Karpas-422 (cell line): Measurements from ENCODE around the gene PIGL. TPM values are rescaled to one million over a fixed set of nuclear protein-coding genes. Genes with fewer than 3 reads are reported as not detected.
"Not testable (repeated sequence)": the region's sequence is repeated elsewhere in the genome, so short reads cannot be mapped to it uniquely, and the experiment has no call there.

ENCODE experiments used
- DNase-seq: peaks from one replicate; pipeline ENCODE4 v3.0.0-alpha.2; 2015
- H2AFZ ChIP-seq: fragments of 200-600 bp; sonication (generic); 2 replicates; pipeline ENCODE4 v1.6.1; 2014; ENCODE audit warnings: antibody characterized with exemption, low read length, mixed read lengths
- H3K27ac ChIP-seq: fragments of 200-600 bp; sonication (generic); 2 replicates; pipeline ENCODE4 v1.5.1; 2014; ENCODE audit warnings: mild to moderate bottlenecking, low read length, moderate library complexity
- H3K27me3 ChIP-seq: fragments of 200-600 bp; sonication (generic); 2 replicates; pipeline ENCODE4 v1.6.1; 2014; ENCODE audit warnings: low read length, mixed read lengths
- H3K36me3 ChIP-seq: fragments of 200-600 bp; sonication (generic); 2 replicates; pipeline ENCODE4 v1.6.1; 2014; ENCODE audit warnings: low read length, mixed read lengths; ENCODE audit not compliant: insufficient read depth
- H3K4me1 ChIP-seq: fragments of 200-600 bp; sonication (generic); 2 replicates; pipeline ENCODE4 v1.6.1; 2014; ENCODE audit warnings: mild to moderate bottlenecking, low read length, mixed read lengths
- H3K4me2 ChIP-seq: fragments of 200-600 bp; sonication (generic); 2 replicates; pipeline ENCODE4 v1.6.1; 2014; ENCODE audit warnings: low read length, low read depth, mild to moderate bottlenecking; ENCODE audit not compliant: poor library complexity, severe bottlenecking
- H3K4me3 ChIP-seq: fragments of 200-600 bp; sonication (generic); 2 replicates; pipeline ENCODE4 v1.5.1; 2014; ENCODE audit warnings: mild to moderate bottlenecking, antibody characterized with exemption, low read length, mixed read lengths
- H3K79me2 ChIP-seq: fragments of 200-600 bp; sonication (generic); 2 replicates; pipeline ENCODE4 v1.6.1; 2014; ENCODE audit warnings: mild to moderate bottlenecking, low read length, mixed read lengths
- H3K9ac ChIP-seq: fragments of 200-600 bp; sonication (generic); 2 replicates; pipeline ENCODE4 v1.6.0; 2014; ENCODE audit warnings: low read length
- H3K9me2 ChIP-seq: fragments of 200-600 bp; sonication (generic), shearing (Covaris generic); replicated peaks from 2 replicates; pipeline ENCODE4 v1.6.0; 2014; ENCODE audit warnings: mild to moderate bottlenecking, low read length, moderate library complexity; ENCODE audit not compliant: insufficient read depth
- H3K9me3 ChIP-seq: fragments of 300-700, 200-600 bp; sonication (generic); 2 replicates; pipeline ENCODE4 v1.6.1; 2014; ENCODE audit warnings: low read length, mixed read lengths
- H4K20me1 ChIP-seq: fragments of 200-600 bp; sonication (generic); 2 replicates; pipeline ENCODE4 v1.6.1; 2014; ENCODE audit warnings: mild to moderate bottlenecking, antibody characterized with exemption, low read length, low read depth; ENCODE audit not compliant: insufficient read depth
- total RNA-seq: library from RNA; depleted of rRNA; stranded (reverse); fragments of >200 nt; shearing (Covaris generic); gene quantifications from 2 replicates; pipeline ENCODE4 v1.2.3, GENCODE V29; 2014; ENCODE audit warnings: low replicate concordance

PIGL gene
- total RNA-seq, 1 experiment from 2014 or later, result 48.2 TPM

DNA sequence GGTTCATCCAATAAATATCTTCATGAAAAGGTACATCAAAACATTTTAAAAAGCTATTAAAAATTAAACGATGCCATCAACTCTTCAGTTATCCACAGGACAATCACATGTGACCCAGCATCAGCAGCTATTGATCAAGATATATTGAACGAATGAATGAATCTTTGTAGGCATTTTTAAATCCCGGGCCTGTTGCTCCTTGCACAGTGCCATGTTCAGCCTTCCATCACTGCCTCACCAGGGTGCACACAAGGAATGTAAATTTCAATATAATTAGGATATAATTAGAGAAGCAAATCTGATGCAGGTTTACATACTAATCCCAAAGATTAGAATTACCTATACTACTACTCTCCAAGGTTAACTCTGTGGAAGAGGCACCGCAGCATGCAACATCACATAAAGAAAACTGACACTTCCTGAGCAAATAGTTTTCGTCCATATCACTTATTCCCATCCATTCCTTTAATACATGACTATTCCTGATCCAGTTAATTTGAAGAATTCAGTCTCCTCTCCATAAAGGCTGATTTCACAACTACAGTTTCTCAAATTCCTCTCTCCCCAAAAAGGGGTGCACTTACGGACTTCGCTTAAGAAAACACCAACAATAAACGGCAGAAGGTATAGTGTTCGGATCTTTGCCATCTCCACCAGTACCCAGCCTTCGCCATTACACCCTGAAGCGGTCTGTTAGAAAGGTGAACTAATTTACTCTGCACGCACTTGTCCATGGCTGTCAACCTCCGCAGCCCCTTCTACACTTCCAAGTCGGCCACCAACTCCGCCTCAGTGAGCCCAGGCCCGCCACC lies 2.6 kb upstream of the PIGL start:
- H3K9me3 ChIP-seq, result no peaks in the 10 kb centered on the region
- H2AFZ ChIP-seq, result peak overlapping the region; percentile 82; the same call in 1 of the 2 replicates
- peaks cover 14% of the 10 kb centered on the region for H4K20me1 ChIP-seq
- H3K9ac ChIP-seq, result peak overlapping the region; percentile 97
- peak overlapping the region; percentile 89 for H3K4me3 ChIP-seq
- peaks cover 35% of the 10 kb centered on the region for H3K4me1 ChIP-seq
- H3K36me3 ChIP-seq, result 0 out of 2 replicates have a peak, but pooled peaks cover 3% of the 10 kb centered on the region
- peak; percentile 71 for DNase-seq
- H3K27ac ChIP-seq, result peak overlapping the region; percentile 90
- H3K27me3 ChIP-seq, result no peaks in the 10 kb centered on the region
- peak overlapping the region; percentile 94 for H3K4me2 ChIP-seq
- no peaks in the 10 kb centered on the region for H3K9me2 ChIP-seq
- H3K79me2 ChIP-seq, result peaks cover 96% of the 10 kb centered on the region

DNA sequence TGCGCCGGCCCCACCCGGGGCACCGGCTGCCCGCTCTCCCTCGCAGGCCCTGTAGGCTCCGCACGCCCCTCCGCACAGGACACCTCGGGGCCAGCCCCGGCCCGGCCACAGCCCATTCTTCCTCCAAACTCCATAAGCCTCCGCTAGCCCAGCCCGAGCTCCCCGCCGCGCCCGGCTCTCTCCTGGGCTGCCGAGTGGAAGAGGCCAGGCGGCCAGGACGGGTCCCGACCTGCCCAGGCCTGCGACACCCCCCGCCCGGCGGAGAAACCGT lies 2.1 kb upstream of the PIGL start:
- Histone ChIP-seq H3K4me3 (peak overlapping the region; percentile 89), H3K9ac (peak overlapping the region; percentile 97), H4K20me1 (peaks cover 14% of the 10 kb centered on the region), H2AFZ (peak overlapping the region; percentile 82; the same call in 1 of the 2 replicates), H3K27me3 (no peaks in the 10 kb centered on the region), H3K9me3 (no peaks in the 10 kb centered on the region), H3K36me3 (0 out of 2 replicates have a peak, but pooled peaks cover 4% of the 10 kb centered on the region), H3K9me2 (no peaks in the 10 kb centered on the region), H3K4me1 (peaks cover 35% of the 10 kb centered on the region), H3K27ac (peak overlapping the region; percentile 90), H3K4me2 (peak overlapping the region; percentile 94), H3K79me2 (peaks cover 96% of the 10 kb centered on the region)
- no peak for DNase-seq

DNA sequence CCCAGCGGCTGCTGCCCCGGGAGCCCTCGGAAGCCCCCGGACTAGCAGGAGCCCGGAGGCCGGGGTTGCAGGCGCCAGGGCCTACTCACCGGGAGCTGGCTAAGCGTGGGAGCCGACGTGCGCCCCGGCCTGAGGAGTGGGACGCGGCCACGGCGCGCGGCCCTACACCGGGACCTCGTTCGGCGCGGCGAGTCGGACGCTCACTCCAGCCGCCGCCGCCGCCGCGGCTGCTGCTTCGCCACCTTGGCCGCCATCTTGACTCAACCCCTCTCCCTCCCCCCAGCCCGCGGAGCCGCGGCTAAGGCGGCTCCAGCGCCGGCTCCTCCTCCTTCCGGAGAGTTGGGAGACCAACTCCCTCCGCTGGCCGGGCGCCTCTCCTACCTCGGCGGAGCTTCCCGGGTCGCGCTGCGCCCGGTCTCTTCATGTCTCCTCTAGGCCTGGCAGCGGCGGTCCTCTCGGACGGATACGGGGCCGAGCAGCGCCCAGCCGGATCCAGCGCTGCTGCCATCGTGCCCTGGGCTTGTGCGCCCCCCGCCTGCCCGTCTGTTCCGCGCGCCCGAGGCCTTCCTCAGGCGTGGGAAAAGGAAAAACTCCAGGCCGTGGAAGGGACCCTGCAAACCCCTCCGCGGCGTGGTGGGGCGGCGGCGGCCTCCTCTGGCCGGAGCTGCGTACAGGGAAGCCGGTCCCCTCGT lies 1.6 kb upstream of the PIGL start, which contains the start of gene NCOR1:
NCOR1 (minus strand) TSS at position 262 of the 692 bp plus-strand sequence. CDS start 20,965 bp downstream, outside the sequence.
- Histone ChIP-seq H3K9me2 (no peaks in the 10 kb centered on the region), H3K9me3 (no peaks in the 10 kb centered on the region), H3K4me3 (peak within 1 kb of the TSS; percentile 89), H3K79me2 (peaks cover 94% of the 10 kb centered on the region), H3K9ac (peak within 1 kb of the TSS; percentile 97), H4K20me1 (peaks cover 13% of the 10 kb centered on the region), H3K36me3 (0 out of 2 replicates have a peak, but pooled peaks cover 4% of the 10 kb centered on the region), H3K27ac (peak within 1 kb of the TSS; percentile 90), H2AFZ (peak within 1 kb of the TSS; percentile 82; the same call in 1 of the 2 replicates), H3K4me2 (peak within 1 kb of the TSS; percentile 94), H3K4me1 (peaks cover 35% of the 10 kb centered on the region), H3K27me3 (no peaks in the 10 kb centered on the region)
- DNase-seq, result peak; percentile 97

DNA sequence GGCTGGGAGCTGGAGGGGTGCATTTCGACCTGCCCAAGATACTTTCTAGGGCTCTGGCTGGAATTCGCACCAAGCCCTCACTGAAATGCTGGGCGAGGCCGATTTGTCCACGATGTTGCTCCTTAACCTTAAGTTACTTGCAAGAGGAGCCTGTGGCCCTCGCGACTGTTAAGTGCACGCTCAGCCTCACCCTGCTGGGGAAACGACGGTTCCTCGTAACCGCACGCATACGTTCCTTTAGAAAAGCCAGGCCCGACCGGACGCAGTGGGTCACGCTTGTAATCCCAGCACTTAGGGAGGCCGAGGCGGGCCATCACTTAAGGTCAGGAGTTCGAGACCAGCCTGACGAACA lies 1.1 kb upstream of the PIGL start:
- Histone ChIP-seq H4K20me1 (peaks cover 11% of the 10 kb centered on the region; the same call in 1 of the 2 replicates), H3K27ac (peak overlapping the region; percentile 90), H3K4me1 (peaks cover 35% of the 10 kb centered on the region), H3K36me3 (0 out of 2 replicates have a peak, but pooled peaks cover 4% of the 10 kb centered on the region), H3K9ac (peak overlapping the region; percentile 97), H3K9me2 (no peaks in the 10 kb centered on the region), H3K4me3 (peak overlapping the region; percentile 89), H3K27me3 (no peaks in the 10 kb centered on the region), H3K9me3 (no peaks in the 10 kb centered on the region), H3K4me2 (peak overlapping the region; percentile 94), H2AFZ (peak overlapping the region; percentile 81; the same call in 1 of the 2 replicates), H3K79me2 (peaks cover 94% of the 10 kb centered on the region)
- DNase-seq, result peak; percentile 86

DNA sequence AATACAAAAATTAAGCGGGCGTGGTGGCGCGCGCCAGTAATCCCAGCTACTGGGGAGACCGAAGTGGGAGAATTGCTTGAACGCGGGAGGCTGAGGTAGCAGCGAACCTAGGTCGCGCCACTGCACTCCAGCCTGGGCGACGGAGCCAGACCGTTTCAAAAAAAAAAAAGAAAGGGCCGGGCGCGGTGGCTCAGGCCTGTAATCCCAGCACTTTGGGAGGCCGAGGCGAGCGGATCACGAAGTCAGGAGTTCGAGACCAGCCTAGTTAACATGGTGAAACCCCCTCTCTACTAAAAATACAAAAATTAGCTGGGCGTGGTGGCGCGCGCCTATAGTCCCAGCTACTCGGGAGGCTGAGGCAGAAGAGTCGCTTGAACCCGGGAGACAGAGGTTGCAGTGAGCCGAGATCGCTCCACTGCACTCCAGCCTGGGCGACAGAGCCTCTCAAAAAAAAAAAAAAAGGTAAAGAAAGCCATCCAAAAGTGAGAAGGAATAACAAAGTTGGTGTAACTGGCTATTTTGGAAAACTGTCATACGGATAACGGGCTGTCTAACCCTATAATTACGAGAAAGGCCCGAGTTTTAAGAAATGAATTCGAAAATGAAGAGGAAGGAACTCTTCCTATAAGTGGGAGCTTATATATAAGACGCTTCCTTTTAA lies 539 bp upstream of the PIGL start:
- H3K27me3 ChIP-seq, H3K9me2 ChIP-seq, DNase-seq, H3K9me3 ChIP-seq, H3K36me3 ChIP-seq: not testable (repeated sequence)
- Histone ChIP-seq H3K4me1 (peaks cover 38% of the 10 kb centered on the region), H4K20me1 (peaks cover 11% of the 10 kb centered on the region; the same call in 1 of the 2 replicates), H3K27ac (peak overlapping the region; percentile 90), H2AFZ (peak overlapping the region; percentile 91), H3K4me2 (peak overlapping the region; percentile 94), H3K9ac (peak overlapping the region; percentile 97), H3K79me2 (peaks cover 92% of the 10 kb centered on the region), H3K4me3 (peak overlapping the region; percentile 89)

DNA sequence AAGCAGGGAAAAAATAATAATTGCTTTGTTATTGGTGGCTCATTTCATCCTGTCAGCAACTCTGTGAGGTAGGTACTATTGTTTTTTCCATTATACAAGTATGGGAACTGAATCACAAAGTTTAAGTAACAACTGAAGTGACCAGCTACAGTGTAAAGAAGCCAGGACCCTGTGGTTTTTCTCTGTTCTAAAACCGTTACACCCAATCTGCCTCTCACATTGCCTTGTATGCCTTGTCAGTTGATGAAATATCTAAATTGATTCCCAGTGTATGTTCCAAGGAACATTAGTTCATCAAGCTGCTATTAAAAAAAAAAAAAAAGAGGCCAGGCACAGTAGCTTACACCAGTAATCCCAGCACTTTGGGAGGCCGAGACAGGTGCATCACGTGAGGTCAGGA lies 5.4 kb downstream of the PIGL start:
- H3K27me3 ChIP-seq, result no peaks in the 10 kb centered on the region
- H3K9me3 ChIP-seq, result no peaks in the 10 kb centered on the region
- H4K20me1 ChIP-seq, result no peaks in the 10 kb centered on the region
- H3K79me2 ChIP-seq, result peaks cover 87% of the 10 kb centered on the region
- peak overlapping the region; percentile 19 for H3K4me2 ChIP-seq
- H3K27ac ChIP-seq, result peak overlapping the region; percentile 32; the same call in 1 of the 2 replicates
- 0 out of 2 replicates have a peak, but pooled peaks cover 4% of the 10 kb centered on the region for H3K36me3 ChIP-seq
- H2AFZ ChIP-seq, result no peak overlapping the region
- peaks cover 23% of the 10 kb centered on the region for H3K4me1 ChIP-seq
- H3K4me3 ChIP-seq, result no peak overlapping the region
- H3K9me2 ChIP-seq, result no peaks in the 10 kb centered on the region
- no peak for DNase-seq
- no peak overlapping the region for H3K9ac ChIP-seq

- H3K36me3 ChIP-seq, H3K27me3 ChIP-seq, H3K4me1 ChIP-seq, DNase-seq, H4K20me1 ChIP-seq, H3K27ac ChIP-seq, H3K9me3 ChIP-seq, H3K4me3 ChIP-seq, H3K4me2 ChIP-seq, H2AFZ ChIP-seq, H3K9me2 ChIP-seq, H3K9ac ChIP-seq: not testable (repeated sequence)
- H3K79me2 ChIP-seq, result peaks cover 64% of the 10 kb centered on the region
These were observed 13.0 kb downstream of the PIGL start for GRCh38 chr17:16229912-16230561.
